22Rv1 (cell line): ENCODE measurements around the gene PCSK6.

Experiments used
- ZFX ChIP-seq: fragments of 450-650 bp; IDR thresholded peaks from 2 replicates; pipeline ENCODE4 v1.6.1; 2017; ENCODE audit warnings: antibody characterized with exemption, borderline replicate concordance
- TF ChIP-seq, protein P1 (sequence below): fragments of 450-650 bp; IDR thresholded peaks from 2 replicates; pipeline ENCODE4 v1.5.1; 2017; ENCODE audit warnings: mild to moderate bottlenecking

DNA sequence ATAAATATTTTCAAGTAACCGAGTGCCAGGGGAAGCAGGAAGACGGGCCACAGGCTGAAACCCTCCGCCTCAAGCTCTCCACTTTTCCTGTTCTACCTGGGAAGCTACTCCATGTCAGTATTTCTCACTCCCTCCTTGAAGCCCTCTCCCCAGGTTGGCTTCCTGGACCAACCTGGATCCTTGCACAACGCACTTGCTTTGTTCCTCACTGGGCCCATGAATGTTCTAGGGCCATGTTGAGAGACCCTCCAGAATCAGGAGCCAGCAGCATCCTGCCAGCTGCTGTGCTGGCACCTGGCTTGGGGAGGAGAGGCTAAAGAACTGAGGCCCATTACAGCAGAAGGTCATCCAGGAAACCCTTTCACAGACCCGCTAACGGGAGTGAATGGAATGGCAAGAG lies 115.2 kb downstream of the PCSK6 start:
- TF ChIP-seq, protein P1, sequence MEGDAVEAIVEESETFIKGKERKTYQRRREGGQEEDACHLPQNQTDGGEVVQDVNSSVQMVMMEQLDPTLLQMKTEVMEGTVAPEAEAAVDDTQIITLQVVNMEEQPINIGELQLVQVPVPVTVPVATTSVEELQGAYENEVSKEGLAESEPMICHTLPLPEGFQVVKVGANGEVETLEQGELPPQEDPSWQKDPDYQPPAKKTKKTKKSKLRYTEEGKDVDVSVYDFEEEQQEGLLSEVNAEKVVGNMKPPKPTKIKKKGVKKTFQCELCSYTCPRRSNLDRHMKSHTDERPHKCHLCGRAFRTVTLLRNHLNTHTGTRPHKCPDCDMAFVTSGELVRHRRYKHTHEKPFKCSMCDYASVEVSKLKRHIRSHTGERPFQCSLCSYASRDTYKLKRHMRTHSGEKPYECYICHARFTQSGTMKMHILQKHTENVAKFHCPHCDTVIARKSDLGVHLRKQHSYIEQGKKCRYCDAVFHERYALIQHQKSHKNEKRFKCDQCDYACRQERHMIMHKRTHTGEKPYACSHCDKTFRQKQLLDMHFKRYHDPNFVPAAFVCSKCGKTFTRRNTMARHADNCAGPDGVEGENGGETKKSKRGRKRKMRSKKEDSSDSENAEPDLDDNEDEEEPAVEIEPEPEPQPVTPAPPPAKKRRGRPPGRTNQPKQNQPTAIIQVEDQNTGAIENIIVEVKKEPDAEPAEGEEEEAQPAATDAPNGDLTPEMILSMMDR, result no peak
- TF ChIP-seq ZFX, result no peak
